ENCODE measurements around the gene CLBA1.

GRCh38 chr14:105029402-105029801 lies 43.8 kb downstream of the CLBA1 start:
- TF ChIP-seq CTCF (conservative IDR thresholded peaks at IDR 0.05 in 1 of 2, IDR thresholded peaks at IDR 0.05 in 1 of 2; ENCODE audit: low read depth in 1 of 2, low read length in 2 of 2), result no peak
- TF ChIP-seq EZH2 (IDR thresholded peaks at IDR 0.05; ENCODE audit: low read length, missing control alignments), result no peak

All from fibroblast of lung (primary cell).